ENCODE measurements around the gene PCDHGA9. TPM values are rescaled to one million over a fixed set of nuclear protein-coding genes. Genes with fewer than 3 reads are reported as not detected.
"Not testable (repeated sequence)": the region's sequence is repeated elsewhere in the genome, so short reads cannot be mapped to it uniquely, and the experiment has no call there.

PCDHGA9 gene
- polyA plus RNA-seq (ENCODE audit: insufficient read length in 12 of 12) = 1 to 10 TPM in 11 of 12 donors, not detected in 1; 2.8 to 5.2 (median 4.2) TPM
- long read RNA-seq, donor 1, full-length matches to known transcripts = 2 of 2 reads
- long read RNA-seq, donor 1, partial matches to known transcripts = 0 of 2 reads
- long read RNA-seq, donor 1, other reads (novel, unspliced or antisense) = 0 of 2 reads
- long read RNA-seq, donor 2, full-length matches to known transcripts = 5 of 5 reads
- long read RNA-seq, donor 2, partial matches to known transcripts = 0 of 5 reads
- long read RNA-seq, donor 2, other reads (novel, unspliced or antisense) = 0 of 5 reads
- long read RNA-seq, donor 3, partial matches to known transcripts = 0 of 2 reads
- long read RNA-seq, donor 3, other reads (novel, unspliced or antisense) = 0 of 2 reads
- long read RNA-seq, donor 4 = 0 reads
- long read RNA-seq, donor 5, full-length matches to known transcripts = 3 of 3 reads
- long read RNA-seq, donor 5, partial matches to known transcripts = 0 of 3 reads
- long read RNA-seq, donor 5, other reads (novel, unspliced or antisense) = 0 of 3 reads
- long read RNA-seq, donor 6, full-length matches to known transcripts = 4 of 4 reads
- long read RNA-seq, donor 6, partial matches to known transcripts = 0 of 4 reads
- long read RNA-seq, donor 6, other reads (novel, unspliced or antisense) = 0 of 4 reads
- long read RNA-seq, donor 7, partial matches to known transcripts = 0 of 2 reads
- long read RNA-seq, donor 7, other reads (novel, unspliced or antisense) = 0 of 2 reads
- long read RNA-seq, donor 8, partial matches to known transcripts = 0 of 4 reads
- long read RNA-seq, donor 8, other reads (novel, unspliced or antisense) = 0 of 4 reads
- long read RNA-seq, donor 9, full-length matches to known transcripts = 4 of 4 reads
- long read RNA-seq, donor 9, partial matches to known transcripts = 0 of 4 reads
- long read RNA-seq, donor 9, other reads (novel, unspliced or antisense) = 0 of 4 reads
- long read RNA-seq, donor 10, full-length matches to known transcripts = 6 of 6 reads
- long read RNA-seq, donor 10, partial matches to known transcripts = 0 of 6 reads
- long read RNA-seq, donor 10, other reads (novel, unspliced or antisense) = 0 of 6 reads
- long read RNA-seq, donor 11, partial matches to known transcripts = 0 of 2 reads
- long read RNA-seq, donor 11, other reads (novel, unspliced or antisense) = 0 of 2 reads

DNA sequence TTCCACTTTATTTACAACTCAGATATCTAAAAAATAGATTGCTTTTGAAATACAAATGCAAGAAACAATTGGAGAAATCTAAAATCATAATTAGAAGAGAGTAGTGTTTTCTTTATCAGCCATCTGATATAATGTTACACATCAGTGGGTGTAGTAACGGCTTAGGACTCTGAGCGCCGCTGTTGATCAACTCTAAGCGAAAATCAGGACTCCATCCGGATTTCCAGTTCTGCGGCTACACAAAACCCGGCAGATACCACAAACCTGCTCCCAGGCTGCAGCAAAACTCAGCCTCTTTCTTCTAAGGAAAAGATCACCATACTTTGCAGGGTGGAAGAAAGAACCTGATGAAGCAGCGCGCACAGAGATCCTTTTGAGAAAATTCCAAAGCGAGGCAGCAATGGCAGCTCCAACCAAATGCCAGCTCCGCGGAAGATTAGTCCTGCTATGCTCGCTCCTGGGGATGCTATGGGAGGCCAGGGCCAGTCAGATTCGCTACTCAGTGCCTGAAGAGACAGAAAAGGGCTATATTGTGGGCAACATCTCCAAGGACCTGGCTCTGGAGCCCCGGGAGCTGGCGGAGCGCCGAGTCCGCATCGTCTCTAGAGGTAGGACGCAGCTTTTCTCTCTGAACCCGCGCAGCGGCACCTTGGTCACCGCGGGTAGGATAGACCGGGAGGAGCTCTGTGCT is at the start of gene PCDHGA9:
TSS of gene PCDHGA9 (plus strand) at position 226 of the 691 bp plus-strand sequence. CDS start at position 401, 175 bp downstream.
- DNase-seq = no peak

- DNase-seq = no peak
These were observed 47.6 kb upstream of the PCDHGA9 start, which contains the start of gene PCDHGA4 for GRCh38 chr5:141354900-141355469. Gene PCDHGA4 (plus strand): TSS chr5:141355021. CDS start chr5:141355108, 87 bp downstream.

- no peak for DNase-seq
These were observed 46.9 kb upstream of the PCDHGA9 start for GRCh38 chr5:141355641-141356040.

DNA sequence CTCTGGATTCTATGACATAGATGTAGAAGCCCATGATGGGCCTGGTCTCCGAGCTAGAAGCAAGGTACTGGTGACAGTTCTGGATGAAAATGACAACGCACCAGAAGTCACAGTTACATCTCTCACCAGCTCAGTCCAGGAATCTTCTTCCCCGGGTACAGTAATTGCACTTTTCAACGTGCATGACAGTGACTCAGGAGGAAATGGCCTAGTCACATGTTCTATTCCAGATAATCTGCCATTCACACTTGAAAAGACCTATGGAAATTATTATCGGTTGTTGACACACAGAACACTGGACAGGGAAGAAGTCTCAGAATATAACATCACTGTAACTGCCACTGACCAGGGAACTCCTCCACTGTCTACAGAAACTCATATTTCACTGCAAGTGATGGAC is 46.4 kb upstream of the PCDHGA9 start:
- no peak for DNase-seq

- no peak for DNase-seq
These were observed 45.6 kb upstream of the PCDHGA9 start for GRCh38 chr5:141356950-141357349.

- DNase-seq = no peak
These were observed 42.7 kb upstream of the PCDHGA9 start, which contains the start of gene PCDHGB2 for GRCh38 chr5:141359790-141360426. Gene PCDHGB2 (plus strand): TSS chr5:141359994. CDS start chr5:141360136, 142 bp downstream.

DNA sequence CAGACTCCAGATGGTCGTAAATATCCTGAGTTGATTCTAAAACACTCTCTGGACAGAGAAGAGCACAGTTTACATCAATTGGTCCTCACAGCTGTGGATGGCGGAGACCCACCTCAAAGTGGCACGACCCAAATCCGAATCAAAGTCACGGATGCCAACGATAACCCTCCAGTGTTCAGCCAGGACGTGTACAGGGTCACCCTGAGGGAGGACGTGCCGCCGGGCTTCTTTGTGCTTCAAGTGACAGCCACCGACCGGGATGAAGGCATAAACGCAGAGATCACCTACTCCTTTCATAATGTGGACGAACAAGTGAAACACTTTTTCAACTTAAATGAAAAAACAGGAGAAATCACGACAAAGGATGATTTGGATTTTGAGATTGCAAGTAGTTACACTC is 41.9 kb upstream of the PCDHGA9 start:
- no peak for DNase-seq

GRCh38 chr5:141362719-141363118 is 39.9 kb upstream of the PCDHGA9 start:
- DNase-seq = no peak

DNA sequence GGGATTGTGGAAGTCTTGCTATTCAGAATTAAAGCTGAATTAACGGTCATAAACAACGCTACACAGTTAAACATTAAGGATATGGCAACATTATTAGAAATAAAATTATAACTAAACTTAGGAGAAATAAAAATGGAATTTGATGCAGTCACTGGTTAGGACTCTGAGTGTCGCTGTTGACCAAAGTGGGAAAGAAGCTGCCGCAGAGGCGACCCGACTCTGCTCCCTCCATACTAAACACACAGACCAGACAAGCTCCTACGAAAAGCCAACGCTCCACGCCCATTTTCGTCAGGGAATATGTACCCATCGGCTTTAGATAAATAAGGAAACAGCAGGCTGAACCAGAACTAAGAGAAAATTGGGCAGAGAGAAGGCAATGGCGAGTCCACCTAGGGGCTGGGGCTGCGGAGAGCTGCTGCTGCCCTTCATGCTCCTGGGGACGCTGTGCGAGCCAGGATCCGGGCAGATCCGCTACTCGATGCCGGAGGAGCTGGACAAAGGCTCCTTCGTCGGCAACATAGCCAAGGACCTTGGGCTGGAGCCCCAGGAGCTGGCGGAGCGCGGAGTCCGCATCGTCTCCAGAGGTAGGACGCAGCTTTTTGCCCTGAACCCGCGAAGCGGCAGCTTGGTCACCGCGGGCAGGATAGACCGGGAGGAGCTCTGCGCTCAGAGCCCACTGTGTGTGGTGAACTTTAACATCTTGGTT is 38.5 kb upstream of the PCDHGA9 start, which contains the start of gene PCDHGA5:
TSS of gene PCDHGA5 (plus strand) at position 211 of the 709 bp plus-strand sequence. CDS start at position 380, 169 bp downstream.
- DNase-seq = no peak

DNA sequence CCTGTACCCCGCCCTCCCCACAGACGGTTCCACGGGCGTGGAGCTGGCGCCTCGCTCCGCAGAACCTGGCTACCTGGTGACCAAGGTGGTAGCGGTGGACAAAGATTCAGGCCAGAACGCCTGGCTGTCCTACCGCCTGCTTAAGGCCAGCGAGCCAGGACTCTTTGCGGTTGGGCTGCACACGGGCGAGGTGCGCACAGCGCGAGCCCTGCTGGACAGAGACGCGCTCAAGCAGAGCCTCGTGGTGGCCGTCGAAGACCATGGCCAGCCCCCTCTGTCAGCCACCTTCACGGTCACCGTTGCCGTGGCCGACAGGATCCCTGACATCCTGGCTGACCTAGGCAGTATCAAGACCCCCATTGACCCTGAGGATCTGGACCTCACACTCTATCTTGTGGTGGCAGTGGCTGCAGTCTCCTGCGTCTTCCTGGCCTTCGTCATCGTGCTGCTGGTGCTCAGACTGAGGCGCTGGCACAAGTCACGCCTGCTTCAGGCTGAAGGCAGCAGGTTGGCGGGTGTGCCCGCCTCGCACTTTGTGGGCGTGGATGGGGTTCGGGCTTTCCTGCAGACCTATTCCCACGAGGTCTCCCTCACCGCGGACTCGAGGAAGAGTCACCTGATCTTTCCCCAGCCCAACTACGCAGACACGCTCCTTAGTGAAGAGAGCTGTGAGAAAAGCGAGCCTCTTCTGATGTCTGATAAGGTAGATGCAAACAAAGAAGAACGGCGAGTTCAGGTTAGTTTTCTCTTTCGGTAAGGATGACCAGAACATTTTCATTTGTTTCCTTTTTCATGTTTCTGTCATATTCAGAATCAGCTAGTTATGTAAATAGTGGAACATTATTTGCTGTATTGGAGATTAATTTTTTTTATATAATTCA is 36.3 kb upstream of the PCDHGA9 start:
- DNase-seq = no peak

GRCh38 chr5:141369994-141370848 is 32.4 kb upstream of the PCDHGA9 start, which contains the start of gene PCDHGB3:
Gene PCDHGB3 (plus strand): TSS chr5:141370242. CDS start chr5:141370395, 153 bp downstream.
- no peak for DNase-seq

- DNase-seq = no peak
These were observed 30.8 kb upstream of the PCDHGA9 start for GRCh38 chr5:141371572-141372475.

DNA sequence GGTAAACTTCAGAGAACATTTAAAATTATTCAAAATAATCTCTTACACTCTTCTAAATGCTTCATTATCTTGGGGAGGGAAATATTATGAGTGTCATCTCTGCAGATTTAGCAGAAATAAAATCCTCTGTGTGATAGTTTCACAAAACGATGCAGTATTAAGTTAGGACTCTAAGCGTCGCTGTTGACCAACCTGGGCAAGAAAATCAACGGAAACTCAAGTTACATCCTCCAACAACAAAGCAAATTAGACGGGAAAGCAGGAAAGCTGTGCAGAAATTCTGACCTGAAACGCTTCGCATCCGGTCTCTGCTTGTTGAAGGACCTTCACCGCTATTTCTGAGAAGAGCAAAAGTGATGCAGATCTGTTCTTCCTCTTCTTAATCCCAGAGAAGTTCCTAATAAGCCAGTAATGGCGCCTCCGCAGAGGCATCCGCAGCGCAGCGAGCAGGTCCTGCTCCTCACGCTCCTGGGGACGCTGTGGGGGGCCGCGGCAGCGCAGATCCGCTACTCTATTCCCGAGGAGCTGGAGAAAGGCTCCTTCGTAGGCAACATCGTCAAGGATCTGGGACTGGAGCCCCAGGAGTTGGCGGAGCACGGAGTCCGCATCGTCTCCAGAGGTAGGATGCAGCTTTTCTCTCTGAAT is 28.8 kb upstream of the PCDHGA9 start, which contains the start of gene PCDHGA6:
TSS of gene PCDHGA6 (plus strand) at position 219 of the 645 bp plus-strand sequence. CDS start at position 412, 193 bp downstream.
- no peak for DNase-seq

DNA sequence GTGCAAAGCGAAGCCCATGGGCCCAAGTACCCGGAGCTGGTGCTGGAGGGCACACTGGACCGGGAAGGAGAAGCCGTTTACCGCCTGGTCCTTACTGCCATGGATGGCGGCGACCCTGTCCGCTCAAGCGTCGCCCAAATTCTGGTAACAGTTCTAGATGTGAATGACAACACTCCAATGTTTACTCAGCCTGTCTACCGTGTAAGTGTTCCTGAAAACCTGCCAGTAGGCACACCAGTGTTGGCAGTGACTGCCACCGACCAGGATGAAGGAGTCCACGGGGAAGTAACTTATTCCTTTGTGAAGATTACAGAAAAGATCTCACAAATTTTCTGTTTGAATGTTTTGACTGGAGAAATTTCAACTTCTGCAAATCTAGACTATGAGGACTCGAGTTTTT is 28.0 kb upstream of the PCDHGA9 start:
- no peak for DNase-seq

- not testable (repeated sequence) for DNase-seq
These were observed 27.0 kb upstream of the PCDHGA9 start for GRCh38 chr5:141375444-141376155.

Data from muscle of arm (tissue), 14 donors.